NCI-H524 treated with DMSO at 0.1 percent for 48 hours (cell line): Measurements from ENCODE around the gene TMEM266.

Experiments used
- DNase-seq: peaks from one replicate; lab custom pipeline; 2025; lab: John Stamatoyannopoulos, UW

The TMEM266 gene

GRCh38 chr15:76070192-76070591, 10.4 kb downstream of the TMEM266 start:
- DNase-seq, result no peak

GRCh38 chr15:76070921-76071635, 11.3 kb downstream of the TMEM266 start:
- no peak for DNase-seq

- no peak for DNase-seq
These were observed 12.0 kb downstream of the TMEM266 start for GRCh38 chr15:76071806-76072205.

- DNase-seq, result no peak
These were observed 13.8 kb downstream of the TMEM266 start for GRCh38 chr15:76073554-76073953.

GRCh38 chr15:76075046-76075445, 15.3 kb downstream of the TMEM266 start:
- DNase-seq, result no peak

- no peak for DNase-seq
These were observed 18.6 kb downstream of the TMEM266 start for GRCh38 chr15:76078285-76078877.

GRCh38 chr15:76084256-76084655, 24.5 kb downstream of the TMEM266 start:
- no peak for DNase-seq

GRCh38 chr15:76098685-76099084, 38.9 kb downstream of the TMEM266 start:
- DNase-seq, result no peak

- DNase-seq, result no peak
These were observed 39.6 kb downstream of the TMEM266 start for GRCh38 chr15:76099388-76099787.

GRCh38 chr15:76100361-76100760, 40.6 kb downstream of the TMEM266 start:
- no peak for DNase-seq

GRCh38 chr15:76101655-76102054, 41.9 kb downstream of the TMEM266 start:
- no peak for DNase-seq

GRCh38 chr15:76105391-76105790, 45.6 kb downstream of the TMEM266 start:
- DNase-seq, result no peak

- no peak for DNase-seq
These were observed 46.1 kb downstream of the TMEM266 start for GRCh38 chr15:76105911-76106310.

- DNase-seq, result no peak
These were observed 47.4 kb downstream of the TMEM266 start for GRCh38 chr15:76107169-76107568.

GRCh38 chr15:76108021-76108723, 48.4 kb downstream of the TMEM266 start:
- no peak for DNase-seq

GRCh38 chr15:76109046-76109445, 49.3 kb downstream of the TMEM266 start:
- no peak for DNase-seq

- DNase-seq, result no peak
These were observed 54.8 kb downstream of the TMEM266 start for GRCh38 chr15:76114561-76114960.

GRCh38 chr15:76116138-76116885, 56.5 kb downstream of the TMEM266 start:
- no peak for DNase-seq

GRCh38 chr15:76117181-76117580, 57.4 kb downstream of the TMEM266 start:
- DNase-seq, result no peak

- DNase-seq, result no peak
These were observed 59.0 kb downstream of the TMEM266 start for GRCh38 chr15:76118767-76119166.

GRCh38 chr15:76123031-76123430, 63.2 kb downstream of the TMEM266 start:
- no peak for DNase-seq

GRCh38 chr15:76127169-76127568, 67.4 kb downstream of the TMEM266 start:
- no peak for DNase-seq

GRCh38 chr15:76127880-76128279, 68.1 kb downstream of the TMEM266 start:
- DNase-seq, result no peak
